Large intestine (tissue), 12 donors: ENCODE measurements around the gene IFNL1. TPM values are rescaled to one million over a fixed set of nuclear protein-coding genes. Genes with fewer than 3 reads are reported as not detected.

Experiments used
- DNase-seq, 2 donors: peaks; one replicate each; pipeline versions ENCODE4 v3.0.0 to v3.0.0-alpha.2; 2013
- H3K27ac ChIP-seq: one replicate; pipeline ENCODE4 v1.5.1; 2013; ENCODE audit warnings: low read length
- H3K27me3 ChIP-seq: 2 replicates; pipeline ENCODE4 v1.6.1; 2013; ENCODE audit warnings: low read length; ENCODE audit not compliant: control insufficient read depth, insufficient read depth
- H3K36me3 ChIP-seq: 2 replicates; pipeline ENCODE4 v1.6.1; 2013; ENCODE audit warnings: low read length; ENCODE audit not compliant: control insufficient read depth, insufficient read depth
- H3K4me1 ChIP-seq: one replicate; pipeline ENCODE4 v1.6.1; 2013; ENCODE audit warnings: low read length; ENCODE audit not compliant: control insufficient read depth, insufficient read depth
- H3K4me3 ChIP-seq: one replicate; pipeline ENCODE4 v1.5.1; 2013; ENCODE audit warnings: low read length
- H3K9me3 ChIP-seq: one replicate; pipeline ENCODE4 v1.6.1; 2013; ENCODE audit warnings: mild to moderate bottlenecking, low read depth, low read length, moderate library complexity; ENCODE audit not compliant: control insufficient read depth
- WGBS: methylation state at CpG from one replicate; pipeline ENCODE4 v1.1.5; 2013; ENCODE audit warnings: low lambda C conversion rate; ENCODE audit not compliant: insufficient coverage; 5-methylcytosine and 5-hydroxymethylcytosine counted together
- long read RNA-seq, 11 donors: transcript quantifications; one replicate each; lab custom pipeline, GENCODE V29; 2026
- polyA plus RNA-seq: library from polyadenylated mRNA; unstranded; fragments of 120-200 nt; gene quantifications from one replicate; pipeline ENCODE4 v1.2.1, GENCODE V29; 2013

IFNL1 gene
- polyA plus RNA-seq = 0.06 TPM
- long read RNA-seq, donor 1 = 0 reads
- long read RNA-seq, donor 2 = 0 reads
- long read RNA-seq, donor 3 = 0 reads
- long read RNA-seq, donor 4 = 0 reads
- long read RNA-seq, donor 5 = 0 reads
- long read RNA-seq, donor 6 = 0 reads
- long read RNA-seq, donor 7 = 0 reads
- long read RNA-seq, donor 8 = 0 reads
- long read RNA-seq, donor 9 = 0 reads
- long read RNA-seq, donor 10 = 0 reads
- long read RNA-seq, donor 11 = 0 reads

DNA sequence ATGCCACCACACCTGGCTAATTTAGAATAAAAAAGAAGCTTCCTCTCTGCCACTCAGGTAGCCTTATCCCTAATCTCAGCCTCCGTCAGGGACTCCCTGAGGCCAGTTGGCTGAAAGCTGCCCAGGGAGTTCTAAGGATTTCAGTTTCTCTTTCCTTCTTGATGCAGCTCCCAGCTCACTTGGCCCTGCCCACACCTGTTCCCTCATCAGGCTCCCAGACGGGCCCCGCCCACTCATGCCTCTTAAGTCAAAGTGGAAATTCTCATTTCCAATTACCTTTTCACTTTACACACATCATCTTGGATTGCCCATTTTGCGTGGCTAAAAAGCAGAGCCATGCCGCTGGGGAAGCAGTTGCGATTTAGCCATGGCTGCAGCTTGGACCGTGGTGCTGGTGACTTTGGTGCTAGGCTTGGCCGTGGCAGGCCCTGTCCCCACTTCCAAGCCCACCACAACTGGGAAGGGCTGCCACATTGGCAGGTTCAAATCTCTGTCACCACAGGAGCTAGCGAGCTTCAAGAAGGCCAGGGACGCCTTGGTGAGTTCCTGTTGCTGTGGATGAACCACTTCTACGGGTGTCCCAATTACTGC, at the start of gene IFNL1:
Gene IFNL1 (plus strand): TSS at position 353 of the 591 bp plus-strand sequence. CDS start 15 bp downstream, at position 368.
- H3K36me3 ChIP-seq = no peaks in the 10 kb centered on the region
- WGBS = no CpG with 5 or more reads among the region's 11 CpGs
- no peak within 1 kb of the TSS for H3K4me3 ChIP-seq
- H3K27me3 ChIP-seq = peaks cover 4% of the 10 kb centered on the region
- DNase-seq = peak in 1 of 2 donors; percentile 53
- H3K4me1 ChIP-seq = no peaks in the 10 kb centered on the region
- H3K9me3 ChIP-seq = no peaks in the 10 kb centered on the region
- no peak within 1 kb of the TSS for H3K27ac ChIP-seq

DNA sequence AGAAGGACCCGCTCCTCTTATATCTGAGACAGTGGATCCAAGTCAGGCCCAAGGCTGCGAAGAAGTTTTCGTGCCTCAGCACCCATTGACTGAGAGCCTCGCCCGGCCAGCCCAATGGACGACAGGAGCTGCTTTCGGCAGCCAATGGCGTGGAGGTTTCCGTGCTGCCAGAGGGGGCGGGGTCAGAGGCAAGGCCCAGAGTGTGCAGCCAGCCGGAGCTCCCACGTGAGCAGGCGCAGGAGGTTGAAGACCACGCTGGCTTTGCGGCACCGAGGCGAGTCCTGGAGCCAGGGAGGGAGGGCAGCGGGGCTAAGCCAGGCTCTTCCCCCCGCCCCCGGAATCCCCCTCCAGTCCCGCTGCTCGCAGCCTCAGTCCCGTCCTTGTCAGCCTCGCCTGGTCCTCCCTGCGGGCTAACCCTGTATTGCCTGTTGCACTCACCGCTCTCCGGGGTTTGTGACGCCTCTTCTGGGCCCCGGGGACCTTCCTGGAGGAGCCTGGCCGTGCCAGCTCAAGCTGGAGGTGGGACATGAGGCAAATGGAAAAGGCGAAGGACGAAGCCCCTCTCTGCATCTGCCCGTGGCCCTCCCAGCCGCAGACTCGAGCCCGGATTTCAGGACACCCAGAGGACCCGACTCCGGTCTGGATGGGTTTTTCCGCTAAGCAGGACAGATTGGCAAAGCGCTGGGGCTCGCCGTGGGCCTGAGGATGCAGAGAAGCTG, 49.1 kb upstream of the IFNL1 start:
- no CpG with 5 or more reads among the region's 42 CpGs for WGBS
- H3K9me3 ChIP-seq = peaks cover 5% of the 10 kb centered on the region
- DNase-seq = peak in 1 of 2 donors; percentile 25
- H3K4me1 ChIP-seq = peaks cover 11% of the 10 kb centered on the region
- H3K27ac ChIP-seq = no peak overlapping the region
- H3K36me3 ChIP-seq = no peaks in the 10 kb centered on the region
- no peak overlapping the region for H3K4me3 ChIP-seq
- H3K27me3 ChIP-seq = peaks cover 36% of the 10 kb centered on the region

DNA sequence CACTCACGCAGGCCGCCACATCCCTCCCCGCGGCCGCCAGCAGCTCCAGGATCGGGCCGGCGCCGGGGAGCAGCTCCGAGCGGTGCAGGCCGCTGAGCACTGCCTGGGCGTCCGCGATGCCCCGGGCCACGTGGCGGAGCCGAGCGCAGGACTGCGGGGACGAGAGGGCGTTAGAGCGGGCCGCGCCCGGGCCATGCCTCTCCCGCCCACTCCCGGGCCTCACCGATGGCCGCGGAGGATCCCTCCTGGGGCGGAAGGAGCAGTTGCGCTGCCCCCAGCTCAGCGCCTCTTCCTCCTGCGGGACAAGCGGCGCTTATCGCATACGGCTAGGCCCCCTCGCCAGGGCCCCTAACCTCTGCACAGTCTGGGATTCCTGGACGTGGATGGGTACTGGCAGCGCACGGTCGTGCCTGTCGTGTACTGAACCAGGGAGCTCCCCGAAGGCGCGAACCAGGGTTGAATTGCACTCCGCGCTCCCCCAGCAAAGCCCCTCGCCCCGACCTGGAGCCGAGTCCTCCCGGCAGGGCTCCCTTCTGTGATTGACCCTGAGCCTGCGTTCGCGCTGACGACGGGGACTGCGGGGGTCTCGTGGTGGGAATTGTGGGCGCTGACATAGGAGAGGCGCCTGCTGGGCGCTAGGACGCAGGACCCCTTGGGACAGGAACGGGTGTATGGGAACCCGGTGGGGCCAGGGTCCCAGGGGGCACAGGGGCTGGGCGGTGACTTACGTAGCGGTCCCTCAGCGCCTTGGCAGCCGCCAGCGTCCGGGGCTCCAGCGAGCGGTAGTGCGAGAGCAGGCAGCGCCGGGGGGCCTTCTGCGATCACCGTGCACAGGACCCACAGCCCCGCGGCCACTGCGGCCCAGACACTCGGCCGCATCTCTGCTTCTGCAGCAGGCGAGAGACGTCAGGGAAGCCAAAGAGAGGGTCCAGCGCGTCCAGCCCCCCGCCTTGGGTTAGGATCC, 48.2 kb upstream of the IFNL1 start:
- Histone ChIP-seq H3K4me1 (peaks cover 11% of the 10 kb centered on the region), H3K4me3 (no peak overlapping the region), H3K36me3 (no peaks in the 10 kb centered on the region), H3K27me3 (peaks cover 36% of the 10 kb centered on the region), H3K9me3 (peaks cover 5% of the 10 kb centered on the region), H3K27ac (no peak overlapping the region)
- no CpG with 5 or more reads among the region's 92 CpGs for WGBS
- peak in 1 of 2 donors; percentile 64 for DNase-seq

DNA sequence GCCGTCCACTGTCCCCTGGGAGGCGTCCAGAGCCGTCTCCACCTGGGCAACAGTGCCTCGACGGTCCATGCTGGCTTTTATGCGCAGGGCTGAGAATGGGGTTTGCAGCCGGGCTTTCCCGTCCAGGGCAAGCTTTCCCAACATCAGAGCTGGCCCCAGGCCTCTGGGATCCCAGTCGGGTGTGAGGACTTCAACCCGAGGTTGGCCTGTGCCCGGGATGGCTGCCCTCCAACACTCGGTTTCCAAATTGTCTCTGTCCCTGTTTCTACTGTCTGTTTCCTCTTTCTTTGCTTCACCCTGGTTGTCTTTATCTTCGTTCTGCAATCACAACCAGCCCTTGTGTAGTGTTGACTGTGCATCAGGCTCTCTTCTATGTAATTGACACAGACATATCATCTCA, 47.4 kb upstream of the IFNL1 start, which contains the start of gene IFNL4:
Gene IFNL4 (minus strand): TSS at position 51 of the 400 bp plus-strand sequence.
- WGBS = 51% methylated on average over 2 of the region's 13 CpGs
- Histone ChIP-seq H3K4me3 (no peak within 1 kb of the TSS), H3K27me3 (peaks cover 36% of the 10 kb centered on the region), H3K27ac (no peak within 1 kb of the TSS), H3K4me1 (peaks cover 11% of the 10 kb centered on the region), H3K36me3 (no peaks in the 10 kb centered on the region), H3K9me3 (peaks cover 5% of the 10 kb centered on the region)
- DNase-seq = no peak

DNA sequence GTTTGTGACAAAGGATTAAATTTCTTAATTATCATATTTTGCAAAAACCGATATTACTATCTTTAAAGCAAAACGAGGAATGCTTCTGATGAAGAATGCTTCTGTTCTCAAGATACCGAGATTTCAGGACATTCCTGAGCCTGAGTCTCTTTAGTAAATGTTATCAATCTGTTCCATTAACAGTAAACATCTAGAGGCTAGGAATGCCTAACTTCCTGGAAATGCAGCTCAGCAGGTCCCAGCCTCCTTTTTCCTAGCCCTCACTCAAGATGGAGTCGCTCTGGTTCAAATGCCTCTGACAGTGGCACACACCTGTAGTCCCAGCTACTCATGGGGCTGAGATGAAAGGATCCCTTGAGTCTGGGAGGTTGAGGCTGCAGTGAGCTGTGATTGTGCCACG, 45.1 kb upstream of the IFNL1 start:
- DNase-seq = no peak
- Histone ChIP-seq H3K4me3 (no peak overlapping the region), H3K27ac (no peak overlapping the region), H3K9me3 (peaks cover 5% of the 10 kb centered on the region), H3K27me3 (peaks cover 36% of the 10 kb centered on the region), H3K4me1 (peaks cover 17% of the 10 kb centered on the region), H3K36me3 (no peaks in the 10 kb centered on the region)
- no CpG with 5 or more reads among the region's 5 CpGs for WGBS

DNA sequence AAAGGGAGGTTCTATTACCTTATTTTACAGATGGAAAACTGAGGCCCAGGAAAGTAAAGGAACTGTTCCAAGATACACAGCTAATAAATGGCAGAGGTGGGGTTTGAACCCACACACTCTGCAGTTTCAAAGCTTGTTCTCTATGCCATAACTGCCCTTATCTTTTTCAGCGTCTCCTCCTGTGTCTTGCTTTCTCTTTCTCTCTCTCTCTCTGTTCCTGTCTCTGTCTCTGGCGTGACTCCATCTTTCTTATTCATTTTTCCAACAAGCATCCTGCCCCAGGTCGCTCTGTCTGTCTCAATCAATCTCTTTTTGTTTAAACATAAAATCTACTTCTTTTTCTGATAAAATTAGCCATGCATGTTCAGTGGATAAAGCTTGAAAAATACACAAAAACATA, 44.4 kb upstream of the IFNL1 start:
- 47% methylated on average over 3 of the region's 3 CpGs for WGBS
- DNase-seq = no peak
- H3K9me3 ChIP-seq = peaks cover 5% of the 10 kb centered on the region
- no peak overlapping the region for H3K4me3 ChIP-seq
- H3K4me1 ChIP-seq = peaks cover 17% of the 10 kb centered on the region
- no peak overlapping the region for H3K27ac ChIP-seq
- no peaks in the 10 kb centered on the region for H3K36me3 ChIP-seq
- peaks cover 38% of the 10 kb centered on the region for H3K27me3 ChIP-seq

DNA sequence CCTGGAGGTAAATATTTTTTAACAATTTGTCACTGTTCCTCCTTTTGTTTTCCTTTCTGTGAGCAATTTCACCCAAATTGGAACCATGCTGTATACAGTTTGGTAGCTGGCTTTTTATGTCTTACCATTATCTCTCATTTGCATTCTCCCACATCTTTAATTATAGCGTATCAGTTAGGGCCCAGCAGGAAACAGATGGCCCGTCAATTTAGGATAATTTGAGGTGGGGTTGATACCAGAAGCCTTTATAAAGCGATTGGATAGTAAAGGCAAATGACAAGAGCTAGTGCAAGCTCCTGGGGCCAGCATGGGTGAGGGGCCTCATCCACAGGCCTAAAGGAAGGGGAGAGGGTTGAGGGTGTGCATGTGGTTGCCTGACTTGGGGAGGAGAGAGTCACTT, 43.7 kb upstream of the IFNL1 start:
- H3K4me1 ChIP-seq = peaks cover 12% of the 10 kb centered on the region
- peaks cover 32% of the 10 kb centered on the region for H3K27me3 ChIP-seq
- peaks cover 5% of the 10 kb centered on the region for H3K9me3 ChIP-seq
- 80% methylated on average over 1 of the region's 3 CpGs for WGBS
- no peak overlapping the region for H3K27ac ChIP-seq
- no peak for DNase-seq
- H3K4me3 ChIP-seq = no peak overlapping the region
- H3K36me3 ChIP-seq = no peaks in the 10 kb centered on the region

DNA sequence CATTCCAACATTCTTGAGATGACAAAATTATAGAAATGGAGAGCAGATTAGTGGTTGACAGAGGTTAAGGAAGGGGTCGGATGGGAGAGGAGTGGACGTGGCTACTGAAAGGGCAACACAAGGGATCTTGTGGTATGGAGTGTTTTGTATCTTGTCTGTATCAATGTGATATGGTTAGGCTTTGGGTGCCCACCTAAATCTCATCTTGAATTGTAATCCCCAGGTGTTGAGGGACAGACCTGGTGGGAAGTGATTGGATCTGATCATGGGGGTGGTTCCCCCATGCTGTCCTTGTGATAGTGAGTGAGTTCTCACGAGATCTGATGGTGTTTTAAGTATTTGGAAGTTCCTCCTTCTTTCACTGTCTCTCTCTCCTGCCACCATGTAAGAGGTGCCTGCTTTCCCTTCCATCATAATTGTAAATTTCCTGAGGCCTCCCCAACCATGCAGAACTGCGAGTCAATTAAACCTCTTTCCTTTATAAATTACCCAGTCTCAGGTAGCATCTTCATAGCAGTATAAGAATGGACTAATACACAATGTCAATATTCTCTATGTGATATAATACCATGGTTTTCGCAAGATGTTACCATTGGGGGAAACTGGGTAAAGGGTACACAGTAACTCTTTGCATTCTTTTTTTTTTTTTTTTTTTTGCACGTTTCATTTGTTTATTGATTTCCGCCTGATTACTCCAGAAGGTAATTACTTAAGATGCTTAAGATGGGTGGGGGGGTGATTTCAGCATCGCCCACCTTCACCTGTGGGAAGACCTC, 42.6 kb upstream of the IFNL1 start:
- H3K27me3 ChIP-seq = peaks cover 22% of the 10 kb centered on the region
- 92% methylated on average over 2 of the region's 8 CpGs for WGBS
- H3K36me3 ChIP-seq = no peaks in the 10 kb centered on the region
- H3K4me1 ChIP-seq = peaks cover 7% of the 10 kb centered on the region
- no peak for DNase-seq
- H3K9me3 ChIP-seq = no peaks in the 10 kb centered on the region
- no peak overlapping the region for H3K4me3 ChIP-seq
- H3K27ac ChIP-seq = no peak overlapping the region

DNA sequence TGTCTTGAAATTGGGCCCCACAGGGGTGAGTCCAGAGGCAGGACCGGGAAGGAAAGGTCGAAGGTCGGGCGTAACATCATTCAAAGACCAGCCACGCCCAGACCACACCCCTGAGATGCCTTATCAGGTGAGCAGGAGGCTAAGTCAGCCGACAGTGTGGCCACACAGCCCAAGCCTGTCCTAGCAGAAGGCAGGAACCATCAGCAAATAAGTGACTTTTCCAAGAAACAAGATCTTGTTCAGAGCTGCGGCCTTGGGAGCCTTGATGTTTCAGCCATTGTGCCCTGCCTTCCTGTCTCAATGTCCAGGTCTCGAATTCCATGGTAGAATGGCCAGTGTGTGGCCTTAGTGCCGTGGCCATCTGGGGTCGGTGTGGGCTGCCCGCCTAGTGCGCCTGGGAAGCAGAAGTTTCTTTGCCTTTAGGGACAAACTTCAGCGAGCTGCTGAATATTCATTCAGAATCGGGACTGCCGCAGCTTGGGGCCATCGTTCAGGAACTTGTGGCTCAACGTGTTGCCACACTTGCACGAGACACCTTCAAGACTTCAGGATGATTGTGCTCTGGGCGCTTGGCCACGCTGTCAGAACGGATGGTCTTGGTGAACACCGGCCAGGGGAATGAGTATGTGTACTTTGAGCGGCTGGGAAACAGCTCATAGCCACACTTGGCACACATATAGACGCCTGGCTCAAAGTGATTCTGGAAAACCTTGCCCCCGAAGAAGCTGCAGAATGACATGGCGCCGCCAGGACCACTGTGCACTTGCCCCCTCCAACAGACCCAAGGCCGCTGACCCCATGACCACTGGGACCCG, 41.5 kb upstream of the IFNL1 start:
- H3K4me3 ChIP-seq = no peak overlapping the region
- H3K27me3 ChIP-seq = peaks cover 10% of the 10 kb centered on the region
- WGBS = no CpG with 5 or more reads among the region's 29 CpGs
- DNase-seq = peak; percentile 28 to 62
- peaks cover 9% of the 10 kb centered on the region for H3K4me1 ChIP-seq
- no peaks in the 10 kb centered on the region for H3K36me3 ChIP-seq
- H3K27ac ChIP-seq = no peak overlapping the region
- H3K9me3 ChIP-seq = no peaks in the 10 kb centered on the region
